GM19043 (cell line): ENCODE data around the gene RERE.
"Not testable (repeated sequence)": the region's sequence is repeated elsewhere in the genome, so short reads cannot be mapped to it uniquely, and the experiment has no call there.

Experiments used
- ATAC-seq: cut with Tn5 transposase; IDR thresholded peaks from one replicate; pipeline ENCODE4 v1.9.1; 2021; ENCODE audit warnings: low read depth; ENCODE audit not compliant: unreplicated experiment

The RERE gene

DNA sequence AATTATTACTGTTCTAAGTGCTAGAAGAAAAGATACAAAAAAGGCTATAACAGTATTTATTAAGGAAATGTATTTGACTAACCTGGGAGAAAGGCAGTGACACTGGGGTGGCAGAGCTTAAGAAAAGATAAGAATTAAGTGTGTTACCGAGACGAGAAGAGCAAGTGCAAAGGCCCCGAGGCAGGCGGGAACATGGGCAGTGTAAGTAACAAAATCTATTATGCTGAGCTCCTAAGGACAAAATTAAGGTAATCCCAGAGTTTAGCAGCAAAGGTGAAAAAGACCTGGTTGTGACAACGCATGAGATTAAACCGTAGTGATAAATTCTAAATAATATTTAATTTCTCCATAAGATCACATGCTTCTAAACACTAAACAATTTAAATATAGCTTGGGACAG lies 167.6 kb downstream of the RERE start:
- ATAC-seq: no peak

GRCh38 chr1:8649027-8649426 lies 168.4 kb downstream of the RERE start:
- no peak for ATAC-seq

- no peak for ATAC-seq
Observed at GRCh38 chr1:8646996-8647395, 170.4 kb downstream of the RERE start.

DNA sequence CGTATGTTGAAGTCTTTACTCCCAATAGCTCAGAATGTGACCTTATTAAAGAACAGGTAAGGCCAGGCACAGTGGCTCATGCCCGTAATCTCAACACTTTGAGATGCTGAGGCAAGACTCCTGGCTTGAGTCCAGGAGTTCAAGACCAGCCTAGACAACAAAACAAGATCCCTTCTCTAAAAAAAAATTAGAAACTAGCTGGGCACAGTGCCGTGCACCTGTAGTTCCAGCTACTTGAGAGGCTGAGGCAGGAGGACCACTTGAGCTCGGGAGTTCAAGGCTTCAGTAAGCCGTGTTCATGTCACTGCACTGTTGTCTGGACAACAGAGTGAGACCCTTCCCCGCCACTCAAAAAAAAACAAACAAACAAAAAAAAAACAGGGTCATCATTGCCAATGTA lies 171.3 kb downstream of the RERE start:
- ATAC-seq: no peak

GRCh38 chr1:8643542-8644536 lies 173.6 kb downstream of the RERE start:
- peak; percentile 82 for ATAC-seq

DNA sequence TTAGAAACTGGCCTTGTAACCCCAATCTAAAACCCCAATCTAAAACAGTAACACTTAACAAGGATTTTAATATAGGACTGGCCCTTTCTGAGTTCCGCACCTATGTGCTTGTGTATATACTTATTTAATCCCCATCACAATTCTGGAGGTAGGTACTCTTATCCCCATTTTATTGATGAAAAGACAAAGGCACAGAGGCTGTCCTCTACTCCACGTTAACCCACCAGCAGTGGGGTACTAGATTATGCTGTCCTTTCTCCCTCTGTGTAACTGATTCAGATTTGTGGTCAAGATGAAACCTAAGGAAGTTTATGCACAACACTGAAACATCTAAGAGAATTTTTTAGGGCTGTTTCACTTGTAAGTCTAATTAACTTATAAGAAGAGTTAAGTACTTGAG lies 175.3 kb downstream of the RERE start:
- ATAC-seq: no peak

GRCh38 chr1:8641377-8641997 lies 176.0 kb downstream of the RERE start:
- no peak for ATAC-seq

DNA sequence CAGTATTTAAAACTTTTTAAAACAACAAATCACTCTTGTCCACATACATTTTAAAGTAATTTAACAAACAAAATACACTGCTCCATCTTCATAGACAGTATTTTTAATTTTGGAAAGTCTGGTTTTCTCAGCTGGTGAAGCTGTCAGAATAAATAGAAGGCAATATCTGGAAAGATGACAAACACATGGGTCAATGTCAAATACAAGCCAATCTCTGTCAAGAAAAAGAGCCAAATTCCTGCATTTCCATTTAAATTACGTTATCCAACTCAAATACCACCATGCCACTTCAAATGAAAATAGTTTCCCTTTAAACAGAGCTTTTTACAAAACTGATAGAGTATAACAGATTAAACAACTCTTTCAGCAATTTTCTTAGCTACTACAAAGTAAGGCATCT lies 176.5 kb downstream of the RERE start:
- no peak for ATAC-seq

GRCh38 chr1:8639148-8639547 lies 178.3 kb downstream of the RERE start:
- ATAC-seq: no peak

GRCh38 chr1:8633741-8634501 lies 183.5 kb downstream of the RERE start:
- no peak for ATAC-seq

- ATAC-seq: no peak
Observed at GRCh38 chr1:8632102-8632501, 185.3 kb downstream of the RERE start.

DNA sequence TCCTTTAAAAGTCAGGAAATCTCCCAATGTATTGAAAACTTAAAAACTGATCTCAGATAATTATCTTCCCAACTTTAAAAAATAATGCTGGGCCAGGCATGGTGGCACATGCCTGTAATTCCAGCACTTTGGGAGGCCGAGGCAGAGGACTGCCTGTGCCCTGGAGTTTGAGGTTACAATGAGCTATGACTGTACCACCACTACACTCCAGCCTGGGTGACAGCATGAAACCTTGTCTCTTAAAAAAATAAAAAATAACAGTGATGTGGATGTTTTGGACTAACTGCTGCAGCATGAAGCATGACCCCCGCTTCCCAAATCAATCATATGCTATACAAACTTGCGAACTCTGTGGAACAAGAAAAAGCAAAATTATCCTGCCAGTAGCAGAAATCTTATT lies 186.3 kb downstream of the RERE start:
- no peak for ATAC-seq

DNA sequence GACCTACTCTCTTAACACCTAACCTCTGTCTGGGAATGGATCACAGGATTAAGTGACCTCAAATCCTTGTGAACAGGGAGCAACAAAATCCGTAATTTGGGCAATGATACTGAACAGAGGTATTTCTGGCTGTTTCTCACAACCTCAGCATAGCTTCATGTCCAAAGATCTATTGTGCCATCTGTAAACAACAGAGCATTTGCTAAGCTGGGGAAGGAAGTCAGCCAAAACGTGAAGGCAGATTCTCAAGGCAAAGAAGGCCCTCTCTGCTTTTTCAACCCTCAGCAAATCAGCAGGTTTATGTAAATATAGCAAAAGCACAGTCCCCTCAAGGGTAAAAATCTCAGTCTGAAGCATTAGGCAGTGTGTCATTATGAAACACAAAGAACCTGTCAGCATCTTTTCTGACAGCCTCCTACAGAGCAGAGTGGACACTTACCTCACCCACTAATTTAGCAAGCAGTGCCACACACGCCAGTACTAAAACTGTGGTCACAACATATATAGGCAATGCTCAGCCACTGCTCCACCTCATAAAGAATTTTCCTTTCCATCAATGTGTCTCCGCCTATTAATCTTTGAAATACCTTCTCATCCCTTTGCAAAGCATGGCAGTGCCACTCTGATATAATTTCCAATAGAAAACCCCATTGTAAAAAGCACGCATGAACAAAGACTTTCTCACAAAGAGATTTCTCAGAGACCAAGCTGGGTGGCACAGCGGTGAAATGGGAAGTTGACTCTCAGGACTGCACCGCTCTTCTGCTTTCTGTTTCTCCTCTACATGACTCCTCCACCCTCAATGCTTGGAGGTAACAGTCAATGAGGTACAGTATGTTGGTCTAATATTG lies 188.0 kb downstream of the RERE start:
- peak; percentile 75 for ATAC-seq

DNA sequence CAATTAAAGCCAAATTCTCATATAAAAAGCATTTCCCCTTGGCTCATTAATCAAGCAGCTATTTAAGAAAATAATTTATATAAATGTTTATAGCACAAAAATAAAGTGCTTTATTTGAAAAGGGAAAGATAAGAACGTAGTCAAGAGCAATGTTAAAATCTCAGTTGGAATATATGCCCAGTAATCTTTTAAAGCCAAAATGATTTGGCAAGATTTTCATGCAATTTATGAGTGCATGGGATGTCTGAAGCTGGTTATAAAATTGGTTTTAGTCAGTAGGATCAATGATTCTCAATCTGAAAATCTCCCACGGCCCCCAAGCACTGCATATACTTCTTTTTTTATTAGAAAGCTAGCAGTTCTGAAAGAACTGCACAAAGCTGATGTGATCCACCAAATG lies 188.8 kb downstream of the RERE start:
- no peak for ATAC-seq

- ATAC-seq: no peak
Observed at GRCh38 chr1:8627728-8628127, 189.7 kb downstream of the RERE start.

DNA sequence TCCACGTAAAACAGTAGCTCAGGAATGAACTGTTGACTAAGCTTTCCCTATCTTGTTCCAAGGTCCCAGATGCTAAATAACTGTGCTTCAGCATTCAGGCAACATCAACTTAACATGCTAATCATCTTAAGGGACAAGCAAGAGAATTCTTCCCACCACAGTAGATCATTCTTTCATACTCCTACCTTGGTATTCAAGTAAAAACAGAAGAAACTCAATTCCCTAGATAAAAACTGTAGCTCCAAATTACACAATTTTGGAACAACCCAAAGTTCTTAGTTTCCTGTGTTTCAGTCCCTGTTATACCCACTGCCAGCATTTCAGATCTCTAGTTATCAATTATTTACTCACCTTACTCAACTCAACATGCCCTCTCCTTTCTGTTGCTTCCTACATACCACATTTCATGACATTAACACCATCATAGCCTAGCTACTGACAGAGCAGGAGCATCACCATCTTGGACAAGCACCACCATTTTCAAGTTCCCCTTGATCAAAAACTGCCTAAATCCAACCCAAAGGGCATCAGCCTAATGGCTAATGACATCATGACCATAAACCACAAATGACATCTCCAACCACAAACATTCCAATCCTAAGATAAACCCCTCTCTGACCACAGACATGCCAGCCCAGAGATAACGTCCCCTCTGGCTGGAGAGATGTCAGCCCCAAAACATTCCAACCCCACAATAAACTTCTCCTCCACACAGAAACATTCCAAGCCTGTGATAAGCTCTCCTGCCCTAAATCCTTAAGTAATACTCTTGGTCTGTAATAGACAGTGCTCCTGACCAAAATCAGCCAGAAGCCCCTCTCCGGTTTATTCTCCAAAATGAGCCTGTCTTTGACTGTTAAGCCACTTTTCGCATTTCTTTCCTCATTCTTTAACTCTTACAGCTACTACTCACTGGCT lies 191.2 kb downstream of the RERE start:
- no peak for ATAC-seq

DNA sequence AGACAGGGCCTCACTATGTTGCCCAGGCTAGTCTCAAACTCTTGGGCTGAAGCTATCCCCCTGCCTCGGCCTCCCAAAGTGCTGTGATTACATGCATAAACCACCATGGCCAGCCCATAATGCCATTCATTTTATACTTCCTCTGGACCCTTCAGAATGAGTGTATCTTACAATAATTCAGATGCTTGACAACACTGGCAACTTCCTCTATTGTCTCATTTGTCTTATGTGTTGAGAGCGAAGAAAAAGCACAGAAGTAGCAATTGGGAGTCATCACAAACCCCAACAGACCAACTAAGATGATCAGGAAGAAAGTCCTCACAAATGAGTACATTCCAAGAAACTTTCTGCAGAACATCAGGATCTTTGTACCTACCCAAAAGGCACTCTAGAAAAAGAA lies 191.9 kb downstream of the RERE start:
- ATAC-seq: no peak

DNA sequence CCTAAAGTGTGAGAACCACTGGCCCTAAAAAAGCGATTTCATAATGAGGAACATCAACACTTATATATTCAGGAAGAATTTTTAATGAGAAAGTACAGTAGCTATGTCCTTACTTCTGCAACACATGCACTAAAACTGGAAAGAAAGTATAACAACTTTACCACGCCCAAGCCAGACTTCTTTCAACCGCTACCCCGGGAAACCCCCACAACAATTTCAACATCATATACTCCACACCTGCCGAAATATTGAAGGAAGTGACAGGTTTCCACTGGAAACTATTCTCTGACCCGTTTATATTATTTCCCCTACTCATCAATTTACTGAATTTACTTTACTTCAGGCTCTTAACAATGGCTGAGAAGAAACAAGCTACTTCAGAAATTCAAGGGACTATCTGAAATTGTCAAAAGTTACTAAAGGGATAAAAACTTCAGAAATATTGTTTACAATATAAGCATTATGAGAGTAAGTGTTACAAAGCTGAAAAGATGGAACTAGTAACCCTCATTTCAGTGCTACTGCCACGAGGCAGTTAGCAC lies 193.7 kb downstream of the RERE start:
- not testable (repeated sequence) for ATAC-seq

DNA sequence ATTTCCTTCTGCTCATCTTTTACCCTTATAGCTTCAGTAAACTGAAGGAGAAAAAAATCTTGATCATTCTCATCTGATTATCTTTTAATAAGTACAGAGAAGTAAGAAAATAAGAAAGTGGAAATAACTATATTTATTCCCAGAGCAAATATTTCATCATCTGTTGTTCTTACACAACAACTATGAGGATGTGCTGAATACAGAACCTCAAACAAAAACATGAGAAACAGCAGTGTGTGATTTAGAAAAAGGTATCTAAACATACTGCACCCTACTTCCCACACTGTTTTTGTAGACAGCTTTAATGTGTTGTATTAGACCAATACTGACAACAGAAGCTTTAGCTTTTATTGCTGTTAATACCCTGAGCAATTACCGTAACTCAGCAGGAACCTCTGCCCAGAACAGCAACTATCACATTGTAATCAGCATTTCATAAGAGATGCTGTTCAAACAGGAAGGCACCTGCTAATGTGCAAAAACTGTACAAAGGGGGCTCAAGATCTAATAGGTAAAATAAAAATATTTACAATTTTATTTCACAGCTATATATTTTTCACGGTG lies 195.6 kb downstream of the RERE start:
- not testable (repeated sequence) for ATAC-seq
